Peyer's patch (tissue), 4 donors: ENCODE data around the gene ANKRD55. TPM values are rescaled to one million over a fixed set of nuclear protein-coding genes. Genes with fewer than 3 reads are reported as not detected.
"Not testable (repeated sequence)": the region's sequence is repeated elsewhere in the genome, so short reads cannot be mapped to it uniquely, and the experiment has no call there.

Experiments used
- DNase-seq, 3 donors: peaks; one replicate each; pipeline ENCODE4 v3.0.0-alpha.2; 2017 to 2019
- H3K27ac ChIP-seq, 4 donors: fragments of 200-600 bp; sonication (generic); one replicate each; pipeline ENCODE4 v1.5.1; 2016 to 2019
- H3K27me3 ChIP-seq, 2 donors: fragments of 200-600 bp; sonication (generic); one replicate each; pipeline ENCODE4 v1.5.1; 2019
- H3K36me3 ChIP-seq, 3 donors: fragments of 200-600 bp; sonication (generic); one replicate each; pipeline ENCODE4 v1.5.1; 2016 to 2019
- H3K4me1 ChIP-seq, 4 donors: fragments of 200-600 bp; sonication (generic); one replicate each; pipeline ENCODE4 v1.5.1; 2016 to 2019
- H3K4me3 ChIP-seq, 4 donors: fragments of 200-600 bp; sonication (generic); 1 replicate in 3 of 4; 2 replicates in 1 of 4; pipeline ENCODE4 v1.5.1; 2016 to 2019; ENCODE audit warnings: mild to moderate bottlenecking in 1 of 4
- H3K9me3 ChIP-seq, 4 donors: fragments of 200-600 bp; sonication (generic); one replicate each; pipeline ENCODE4 v1.5.1; 2016 to 2019; ENCODE audit warnings: mild to moderate bottlenecking in 1 of 4
- CTCF ChIP-seq, 6 experiments: fragments of 450-650 bp in 4 of 6; fragments of 200-600 bp in 2 of 6; sonication (generic) in 1 of 6; IDR thresholded peaks; one replicate each; pipeline ENCODE4 v1.5.1; 2017 to 2019; ENCODE audit warnings: antibody characterized with exemption in 6 of 6, mild to moderate bottlenecking in 3 of 6, moderate library complexity in 1 of 6
- POLR2A ChIP-seq, 2 donors: fragments of 450-650 bp; IDR thresholded peaks; one replicate each; pipeline ENCODE4 v1.5.1; 2017; ENCODE audit warnings: antibody characterized with exemption in 2 of 2, mild to moderate bottlenecking in 2 of 2, moderate library complexity in 2 of 2
- total RNA-seq, 4 donors: library from RNA; depleted of rRNA; stranded (reverse); fragments of >200 nt; gene quantifications; one replicate each; pipeline ENCODE4 v1.1.0, GENCODE V29; 2016

The ANKRD55 gene
- total RNA-seq, 4 donors from 2014 or later, result 0.80 to 8.3 TPM; not detected in 2

GRCh38 chr5:56128113-56128512 lies 105.0 kb downstream of the ANKRD55 start:
- no peaks in the 10 kb centered on the region for H3K36me3 ChIP-seq
- TF ChIP-seq POLR2A (IDR thresholded peaks at IDR 0.05) (no peak), CTCF (IDR thresholded peaks at IDR 0.05) (no peak)
- no peaks in the 10 kb centered on the region for H3K9me3 ChIP-seq
- H3K4me3 ChIP-seq, result no peak overlapping the region
- no peaks in the 10 kb centered on the region for H3K4me1 ChIP-seq
- H3K27ac ChIP-seq, result peak overlapping the region in 1 of 4 donors; percentile 6
- DNase-seq, result no peak
- H3K27me3 ChIP-seq, result no peaks in the 10 kb centered on the region

GRCh38 chr5:56126487-56127179 lies 106.5 kb downstream of the ANKRD55 start:
- H3K4me1 ChIP-seq, result no peaks in the 10 kb centered on the region
- H3K9me3 ChIP-seq, result no peaks in the 10 kb centered on the region
- H3K27me3 ChIP-seq, result no peaks in the 10 kb centered on the region
- no peak for DNase-seq
- TF ChIP-seq CTCF (IDR thresholded peaks at IDR 0.05) (no peak), POLR2A (IDR thresholded peaks at IDR 0.05) (no peak)
- no peak overlapping the region for H3K27ac ChIP-seq
- no peaks in the 10 kb centered on the region for H3K36me3 ChIP-seq
- H3K4me3 ChIP-seq, result no peak overlapping the region

GRCh38 chr5:56123531-56124243 lies 109.4 kb downstream of the ANKRD55 start:
- Histone ChIP-seq H3K4me1 (no peaks in the 10 kb centered on the region), H3K27ac (peak overlapping the region in 3 of 4 donors; percentile 33 to 68 (median 46)), H3K27me3 (no peaks in the 10 kb centered on the region), H3K4me3 (no peak overlapping the region), H3K36me3 (no peaks in the 10 kb centered on the region), H3K9me3 (no peaks in the 10 kb centered on the region)
- TF ChIP-seq POLR2A (IDR thresholded peaks at IDR 0.05), result no peak
- TF ChIP-seq CTCF (IDR thresholded peaks at IDR 0.05), result no peak
- DNase-seq, result peak in 1 of 3 donors; percentile 58

GRCh38 chr5:56122360-56122985 lies 110.7 kb downstream of the ANKRD55 start:
- not testable (repeated sequence) for H3K27me3 ChIP-seq, H3K36me3 ChIP-seq, H3K4me3 ChIP-seq, H3K9me3 ChIP-seq, DNase-seq, H3K4me1 ChIP-seq
- H3K27ac ChIP-seq, result peak overlapping the region in 2 of 4 donors; percentile 46 to 68

- TF ChIP-seq CTCF (IDR thresholded peaks at IDR 0.05) (no peak), POLR2A (IDR thresholded peaks at IDR 0.05) (no peak)
- Histone ChIP-seq H3K27me3 (no peaks in the 10 kb centered on the region), H3K36me3 (no peaks in the 10 kb centered on the region), H3K4me3 (no peak overlapping the region), H3K4me1 (no peaks in the 10 kb centered on the region), H3K27ac (no peak overlapping the region), H3K9me3 (no peaks in the 10 kb centered on the region)
- no peak for DNase-seq
Observed at GRCh38 chr5:56119050-56119449, 114.1 kb downstream of the ANKRD55 start.

- TF ChIP-seq CTCF (IDR thresholded peaks at IDR 0.05), result no peak
- no peak for TF ChIP-seq POLR2A (IDR thresholded peaks at IDR 0.05)
- no peaks in the 10 kb centered on the region for H3K36me3 ChIP-seq
- no peaks in the 10 kb centered on the region for H3K9me3 ChIP-seq
- H3K4me1 ChIP-seq, result no peaks in the 10 kb centered on the region
- H3K4me3 ChIP-seq, result no peak overlapping the region
- no peak for DNase-seq
- no peak overlapping the region for H3K27ac ChIP-seq
- no peaks in the 10 kb centered on the region for H3K27me3 ChIP-seq
Observed at GRCh38 chr5:56116599-56117141, 116.5 kb downstream of the ANKRD55 start.
